NCI-H2081 (cell line): Measurements from ENCODE around the gene DUS4L.

ENCODE experiments used
- DNase-seq, 2 experiments: peaks; one replicate each; lab custom pipeline; 2025; lab: John Stamatoyannopoulos, UW

DUS4L gene

GRCh38 chr7:107579885-107580715 lies 16.3 kb downstream of the DUS4L start, which contains the start of gene BCAP29:
Gene BCAP29 (plus strand): TSS chr7:107580246. CDS start chr7:107580773, 527 bp downstream.
- DNase-seq = peak; percentile 70 to 76

GRCh38 chr7:107580716-107581383 lies 17.1 kb downstream of the DUS4L start:
- no peak for DNase-seq

GRCh38 chr7:107581387-107582013 lies 17.7 kb downstream of the DUS4L start:
- no peak for DNase-seq

GRCh38 chr7:107582875-107583274 lies 19.1 kb downstream of the DUS4L start:
- no peak for DNase-seq

GRCh38 chr7:107584716-107585115 lies 20.9 kb downstream of the DUS4L start:
- DNase-seq = no peak

GRCh38 chr7:107588529-107589130 lies 24.9 kb downstream of the DUS4L start:
- no peak for DNase-seq

- no peak for DNase-seq
Observed at GRCh38 chr7:107591421-107591820, 27.6 kb downstream of the DUS4L start.

- DNase-seq = no peak
Observed at GRCh38 chr7:107592361-107593024, 28.7 kb downstream of the DUS4L start.

GRCh38 chr7:107593025-107593410 lies 29.2 kb downstream of the DUS4L start:
- DNase-seq = no peak

GRCh38 chr7:107594961-107595737 lies 31.4 kb downstream of the DUS4L start:
- no peak for DNase-seq

GRCh38 chr7:107596881-107597581 lies 33.3 kb downstream of the DUS4L start:
- peak; percentile 10 to 68 for DNase-seq

GRCh38 chr7:107597582-107597916 lies 33.8 kb downstream of the DUS4L start:
- no peak for DNase-seq

- DNase-seq = no peak
Observed at GRCh38 chr7:107597953-107598352, 34.2 kb downstream of the DUS4L start.

GRCh38 chr7:107599262-107599661 lies 35.5 kb downstream of the DUS4L start:
- DNase-seq = no peak

- no peak for DNase-seq
Observed at GRCh38 chr7:107600816-107601215, 37.0 kb downstream of the DUS4L start.

- DNase-seq = no peak
Observed at GRCh38 chr7:107605218-107605815, 41.5 kb downstream of the DUS4L start.

- DNase-seq = no peak
Observed at GRCh38 chr7:107606303-107606702, 42.5 kb downstream of the DUS4L start.

- peak in 1 of 2 experiments; percentile 22 for DNase-seq
Observed at GRCh38 chr7:107609811-107610261, 46.1 kb downstream of the DUS4L start.

- no peak for DNase-seq
Observed at GRCh38 chr7:107610323-107610722, 46.6 kb downstream of the DUS4L start.

GRCh38 chr7:107613439-107613838 lies 49.7 kb downstream of the DUS4L start:
- no peak for DNase-seq
